Nephron progenitor cell (in vitro differentiated cells): Measurements from ENCODE around the gene OR52E2.

Experiments used
- DNase-seq: peaks from one replicate; pipeline ENCODE4 v3.0.0; 2021
- H3K27ac Mint-ChIP-seq: 2 replicates; pipeline ENCODE4 v1.8.0; 2021; ENCODE audit warnings: mild to moderate bottlenecking, moderate library complexity, mixed read lengths
- H3K27me3 Mint-ChIP-seq: 2 replicates; pipeline ENCODE4 v1.8.0; 2021; ENCODE audit warnings: mild to moderate bottlenecking, low read depth, mixed read lengths; ENCODE audit not compliant: poor library complexity
- H3K36me3 Mint-ChIP-seq: 2 replicates; pipeline ENCODE4 v1.8.0; 2021; ENCODE audit warnings: low read depth, mixed read lengths
- H3K4me1 Mint-ChIP-seq: 2 replicates; pipeline ENCODE4 v1.8.0; 2021; ENCODE audit warnings: mixed read lengths
- H3K4me3 Mint-ChIP-seq: 2 replicates; pipeline ENCODE4 v1.8.0; 2021; ENCODE audit warnings: mild to moderate bottlenecking, moderate library complexity, mixed read lengths
- H3K9me3 Mint-ChIP-seq: 2 replicates; pipeline ENCODE4 v1.8.0; 2021; ENCODE audit warnings: mild to moderate bottlenecking, moderate library complexity, mixed read lengths
- CTCF ChIP-seq: fragments of 200-600 bp; sonication (generic); IDR thresholded peaks from 2 replicates; pipeline ENCODE4 v1.5.0; 2021; ENCODE audit warnings: antibody characterized with exemption

Gene OR52E2

GRCh38 chr11:5011254-5011653 is 48.2 kb downstream of the OR52E2 start:
- H3K9me3 Mint-ChIP-seq = no peaks in the 10 kb centered on the region
- DNase-seq = no peak
- TF ChIP-seq CTCF = no peak
- no peaks in the 10 kb centered on the region for H3K36me3 Mint-ChIP-seq
- H3K27ac Mint-ChIP-seq = no peak overlapping the region
- peaks cover 13% of the 10 kb centered on the region for H3K27me3 Mint-ChIP-seq
- no peak overlapping the region for H3K4me3 Mint-ChIP-seq
- peaks cover 5% of the 10 kb centered on the region for H3K4me1 Mint-ChIP-seq
